ENCODE results near the gene CYP4F22.

CYP4F22 gene

GRCh38 chr19:15536350-15536749 lies 28.0 kb downstream of the CYP4F22 start:
- DNase-seq (ENCODE audit: low spot score): no peak

- DNase-seq (ENCODE audit: low spot score): no peak
These were observed 30.4 kb downstream of the CYP4F22 start for GRCh38 chr19:15538774-15539173.

GRCh38 chr19:15539638-15540037 lies 31.3 kb downstream of the CYP4F22 start:
- no peak for DNase-seq (ENCODE audit: low spot score)

GRCh38 chr19:15540435-15540834 lies 32.1 kb downstream of the CYP4F22 start:
- no peak for DNase-seq (ENCODE audit: low spot score)

GRCh38 chr19:15544283-15544682 lies 36.0 kb downstream of the CYP4F22 start:
- DNase-seq (ENCODE audit: low spot score): no peak

GRCh38 chr19:15544970-15545369 lies 36.6 kb downstream of the CYP4F22 start:
- no peak for DNase-seq (ENCODE audit: low spot score)

GRCh38 chr19:15548648-15549047 lies 40.3 kb downstream of the CYP4F22 start:
- no peak for DNase-seq (ENCODE audit: low spot score)

GRCh38 chr19:15549581-15549980 lies 41.3 kb downstream of the CYP4F22 start:
- DNase-seq (ENCODE audit: low spot score): no peak

- DNase-seq (ENCODE audit: low spot score): no peak
These were observed 41.9 kb downstream of the CYP4F22 start for GRCh38 chr19:15550273-15550672.

GRCh38 chr19:15550929-15551292 lies 42.6 kb downstream of the CYP4F22 start:
- DNase-seq (ENCODE audit: low spot score): no peak

- DNase-seq (ENCODE audit: low spot score): peak; percentile 41
These were observed 43.1 kb downstream of the CYP4F22 start for GRCh38 chr19:15551293-15552004.

- no peak for DNase-seq (ENCODE audit: low spot score)
These were observed 46.7 kb downstream of the CYP4F22 start for GRCh38 chr19:15555021-15555420.

GRCh38 chr19:15555759-15556633 lies 47.7 kb downstream of the CYP4F22 start:
- peak; percentile 97 for DNase-seq (ENCODE audit: low spot score)

- DNase-seq (ENCODE audit: low spot score): no peak
These were observed 48.4 kb downstream of the CYP4F22 start for GRCh38 chr19:15556634-15557181.

- DNase-seq (ENCODE audit: low spot score): no peak
These were observed 48.9 kb downstream of the CYP4F22 start for GRCh38 chr19:15557223-15557622.

- no peak for DNase-seq (ENCODE audit: low spot score)
These were observed 53.8 kb downstream of the CYP4F22 start for GRCh38 chr19:15562145-15562544.

- DNase-seq (ENCODE audit: low spot score): no peak
These were observed 54.5 kb downstream of the CYP4F22 start for GRCh38 chr19:15562861-15563260.

GRCh38 chr19:15563325-15563794 lies 55.0 kb downstream of the CYP4F22 start:
- DNase-seq (ENCODE audit: low spot score): peak; percentile 16

- no peak for DNase-seq (ENCODE audit: low spot score)
These were observed 55.6 kb downstream of the CYP4F22 start for GRCh38 chr19:15563931-15564330.

- no peak for DNase-seq (ENCODE audit: low spot score)
These were observed 56.3 kb downstream of the CYP4F22 start for GRCh38 chr19:15564534-15565168.

- DNase-seq (ENCODE audit: low spot score): no peak
These were observed 62.1 kb downstream of the CYP4F22 start for GRCh38 chr19:15570420-15570819.

- DNase-seq (ENCODE audit: low spot score): no peak
These were observed 67.1 kb downstream of the CYP4F22 start for GRCh38 chr19:15575406-15575805.
